ENCODE results near the gene HCRT.
"Not testable (repeated sequence)": the region's sequence is repeated elsewhere in the genome, so short reads cannot be mapped to it uniquely, and the experiment has no call there.

Gene HCRT, protein sequence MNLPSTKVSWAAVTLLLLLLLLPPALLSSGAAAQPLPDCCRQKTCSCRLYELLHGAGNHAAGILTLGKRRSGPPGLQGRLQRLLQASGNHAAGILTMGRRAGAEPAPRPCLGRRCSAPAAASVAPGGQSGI

GRCh38 chr17:42184713-42185620 lies at the start of gene HCRT:
TSS of gene HCRT (minus strand) at chr17:42185452. CDS start at chr17:42185365, 87 bp downstream.
- no peak for DNase-seq

- no peak for DNase-seq
Measured at GRCh38 chr17:42233994-42234393, 48.7 kb upstream of the HCRT start.

DNA sequence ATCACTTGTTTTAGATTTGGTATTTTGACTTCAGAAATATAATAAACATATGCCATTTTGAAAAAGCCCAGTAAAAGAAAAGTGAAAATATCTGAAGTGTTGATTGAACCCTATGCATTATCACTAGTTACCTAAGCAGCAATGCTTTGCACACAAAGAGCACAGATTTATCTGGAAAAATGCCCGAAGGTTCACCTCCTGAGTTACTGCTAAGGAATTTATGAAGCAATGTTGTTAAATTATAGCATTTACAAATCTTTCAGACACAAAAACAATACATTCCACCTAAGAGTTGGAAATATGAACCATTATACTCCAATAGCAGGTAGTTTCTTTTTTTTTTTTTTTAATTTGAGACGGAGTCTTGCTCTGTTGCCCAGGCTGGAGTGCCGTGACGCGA lies 47.9 kb upstream of the HCRT start:
- DNase-seq: no peak

DNA sequence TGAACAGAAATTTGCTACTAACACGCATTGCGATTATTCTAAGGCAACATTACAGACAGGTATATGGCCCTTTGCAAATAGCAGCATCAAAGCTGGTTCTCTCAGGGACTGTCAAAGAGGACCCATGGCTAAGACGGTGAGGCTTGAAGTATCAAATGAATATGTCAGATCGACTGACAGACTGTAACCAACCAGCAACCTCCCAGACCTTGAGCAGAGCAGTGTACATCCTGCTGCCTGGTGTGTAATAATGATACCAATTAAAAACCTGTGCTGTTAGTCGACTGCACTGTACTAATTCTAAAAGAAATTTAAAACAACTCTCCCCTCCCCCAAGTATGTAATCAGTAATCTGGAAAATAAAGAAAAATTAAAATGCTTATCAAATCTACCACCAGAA lies 45.0 kb upstream of the HCRT start:
- DNase-seq: no peak

GRCh38 chr17:42227849-42228700 lies 42.8 kb upstream of the HCRT start:
- DNase-seq: no peak

- DNase-seq: no peak
Measured at GRCh38 chr17:42225646-42226045, 40.4 kb upstream of the HCRT start.

GRCh38 chr17:42224651-42225050 lies 39.4 kb upstream of the HCRT start:
- no peak for DNase-seq

DNA sequence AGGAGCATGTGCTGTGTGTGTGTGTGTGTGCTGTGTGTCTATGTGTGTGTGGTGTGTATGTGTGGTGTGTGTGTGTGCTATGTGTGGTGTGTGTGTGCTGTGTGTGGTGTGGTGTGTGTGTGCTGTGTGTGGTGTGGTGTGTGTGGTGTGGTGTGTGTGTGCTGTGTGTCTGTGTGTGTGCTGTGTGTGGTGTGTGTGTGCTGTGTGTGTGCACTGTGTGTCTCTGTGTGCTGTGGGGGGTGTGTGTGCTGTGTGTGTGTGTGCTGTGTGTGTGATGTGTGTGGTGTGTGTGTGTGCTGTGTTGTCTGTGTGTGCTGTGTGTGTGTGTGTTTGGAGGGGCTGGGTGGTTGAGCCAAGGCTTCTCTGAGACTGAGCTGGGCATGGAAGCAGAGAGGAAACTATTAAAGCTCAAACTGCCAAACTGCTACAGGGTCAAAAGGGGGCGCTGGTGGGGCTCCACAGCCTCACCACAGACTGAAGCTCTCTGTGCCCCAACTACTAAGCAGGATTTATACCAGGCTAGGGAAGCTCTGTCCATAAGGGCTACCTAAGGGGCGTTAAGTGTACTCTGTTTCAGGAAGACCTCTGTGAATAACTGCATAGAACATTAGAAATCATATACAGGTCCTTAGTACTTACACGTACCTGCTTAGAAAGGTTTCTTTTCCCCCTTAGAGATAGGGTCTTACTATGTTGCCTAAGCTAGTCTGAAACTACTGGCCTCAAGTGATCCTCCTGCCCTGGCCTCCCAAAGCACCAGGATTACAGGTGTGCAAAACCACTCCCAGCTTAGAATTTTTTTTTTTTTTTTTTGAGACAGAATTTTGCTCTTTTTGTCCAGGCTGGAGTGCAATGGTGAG lies 36.9 kb upstream of the HCRT start:
- DNase-seq: peak; percentile 32

DNA sequence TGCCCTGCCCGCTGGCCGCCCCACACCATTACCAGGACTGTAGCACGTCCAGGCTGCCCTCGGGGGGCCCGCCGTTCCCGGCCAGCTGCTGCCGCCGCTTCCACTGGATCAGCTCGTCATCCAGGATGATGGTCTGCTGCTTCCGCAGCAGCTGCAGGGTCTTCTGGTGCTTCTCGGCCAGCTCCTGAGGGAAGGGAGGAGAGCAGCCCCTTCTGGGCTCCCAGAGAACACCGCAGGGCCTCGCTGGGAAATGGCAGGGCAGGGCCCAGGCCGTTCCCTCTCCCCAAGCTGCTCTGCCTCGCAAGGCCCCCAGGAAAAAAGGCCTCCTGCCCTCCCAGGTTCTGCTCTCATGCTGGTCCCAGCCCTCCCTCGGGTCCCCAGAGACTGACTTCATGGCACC lies 34.0 kb upstream of the HCRT start:
- DNase-seq: not testable (repeated sequence)

- no peak for DNase-seq
Measured at GRCh38 chr17:42214156-42214555, 28.9 kb upstream of the HCRT start.

GRCh38 chr17:42212382-42212781 lies 27.1 kb upstream of the HCRT start:
- no peak for DNase-seq

GRCh38 chr17:42211921-42212341 lies 26.7 kb upstream of the HCRT start:
- peak; percentile 83 for DNase-seq

DNA sequence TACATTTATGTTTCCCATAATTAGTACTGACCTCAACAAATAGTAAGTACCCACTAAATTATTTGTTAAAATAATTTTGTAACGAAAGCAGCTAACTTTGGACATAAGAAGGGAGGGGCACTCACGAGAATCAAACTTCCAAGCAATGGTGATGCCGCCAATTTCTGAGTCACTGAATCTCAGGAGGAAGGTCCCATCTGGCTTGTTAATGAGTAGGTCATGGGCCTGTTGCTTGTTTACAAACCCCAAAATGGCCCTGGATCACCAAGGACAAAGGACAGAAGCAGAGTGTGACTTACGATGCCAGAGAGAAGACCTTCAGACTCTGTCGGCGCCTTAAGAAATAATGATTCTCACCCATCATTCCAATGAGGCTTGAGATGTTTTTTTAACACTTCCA lies 24.8 kb upstream of the HCRT start:
- DNase-seq: no peak

DNA sequence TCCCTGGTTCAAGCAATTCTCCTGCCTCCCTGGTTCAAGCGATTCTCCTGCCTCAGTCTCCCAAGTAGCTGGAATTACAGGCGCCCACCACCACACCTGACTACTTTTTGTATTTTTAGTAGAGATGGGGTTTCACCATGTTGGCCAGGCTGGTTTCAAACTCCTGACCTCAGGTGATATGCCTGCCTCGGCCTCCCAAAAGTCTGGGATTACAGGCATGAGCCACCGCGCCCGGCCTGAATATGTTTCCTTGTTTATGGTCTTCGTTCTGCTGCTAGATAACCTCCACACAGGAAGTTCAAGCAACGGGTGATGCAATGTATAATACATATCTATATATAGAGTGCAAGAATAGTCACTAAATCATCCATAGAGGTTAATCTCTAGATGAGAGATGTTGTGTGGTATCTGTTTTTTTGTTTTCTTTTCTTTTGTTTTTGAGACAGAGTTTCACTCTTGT lies 20.9 kb upstream of the HCRT start:
- not testable (repeated sequence) for DNase-seq

DNA sequence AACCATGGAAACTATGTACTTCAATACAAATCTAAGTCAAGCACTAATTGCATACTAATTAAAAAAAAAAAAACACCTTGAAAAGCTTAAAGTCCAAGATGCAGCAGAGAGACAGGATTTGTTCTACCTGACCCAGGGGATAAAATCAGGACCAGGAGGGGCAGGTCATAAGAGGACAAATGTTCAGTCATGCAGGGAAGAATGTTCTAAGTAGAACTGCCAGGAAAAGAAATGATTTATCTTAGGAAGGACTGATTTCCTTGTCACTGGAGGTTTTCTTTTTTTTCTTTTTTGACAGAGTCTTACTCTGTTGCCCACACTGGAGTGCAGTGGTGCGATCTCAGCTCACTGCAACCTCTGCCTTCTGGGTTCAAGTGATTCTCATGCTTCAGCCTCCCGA lies 18.1 kb upstream of the HCRT start:
- DNase-seq: no peak

- DNase-seq: no peak
Measured at GRCh38 chr17:42202696-42203095, 17.4 kb upstream of the HCRT start.

- DNase-seq: no peak
Measured at GRCh38 chr17:42202159-42202558, 16.9 kb upstream of the HCRT start.

- no peak for DNase-seq
Measured at GRCh38 chr17:42201458-42201772, 16.2 kb upstream of the HCRT start.

DNA sequence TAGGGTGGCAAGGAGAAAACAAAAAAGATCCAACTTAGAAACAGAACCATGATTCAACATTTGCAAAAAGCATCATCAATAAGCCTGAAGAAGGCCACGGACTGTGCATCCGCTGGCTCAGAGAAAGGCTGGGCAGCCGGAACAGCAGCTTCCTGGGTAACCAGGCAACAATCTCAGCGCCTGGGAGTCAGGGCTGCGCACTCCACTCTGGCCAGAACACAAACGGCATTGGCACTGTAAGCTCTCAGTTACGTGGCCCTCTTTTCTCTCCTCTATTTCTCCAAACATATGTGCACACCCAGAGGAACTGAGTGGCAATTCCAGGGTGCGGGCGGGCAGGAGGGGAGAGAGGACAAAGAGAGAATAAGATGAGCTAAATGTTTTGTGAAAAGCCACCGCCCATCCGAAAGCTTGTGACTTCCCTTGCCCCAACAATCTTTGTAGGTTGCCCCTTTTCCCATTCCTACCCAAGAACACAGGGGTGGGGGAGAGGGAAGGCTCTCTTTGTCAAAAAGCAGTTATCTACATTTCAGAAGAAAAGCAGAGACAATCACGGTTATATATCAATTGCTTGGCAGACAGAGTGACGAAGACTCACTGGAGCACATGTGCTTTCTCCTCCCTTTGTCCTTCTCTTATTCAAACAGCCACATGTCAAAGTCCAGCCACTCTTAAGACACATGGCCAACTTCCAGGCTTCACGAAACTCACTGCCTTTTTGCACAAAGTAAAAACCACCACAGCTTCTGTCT lies 15.6 kb upstream of the HCRT start:
- no peak for DNase-seq

- DNase-seq: no peak
Measured at GRCh38 chr17:42199416-42200011, 14.3 kb upstream of the HCRT start.

DNA sequence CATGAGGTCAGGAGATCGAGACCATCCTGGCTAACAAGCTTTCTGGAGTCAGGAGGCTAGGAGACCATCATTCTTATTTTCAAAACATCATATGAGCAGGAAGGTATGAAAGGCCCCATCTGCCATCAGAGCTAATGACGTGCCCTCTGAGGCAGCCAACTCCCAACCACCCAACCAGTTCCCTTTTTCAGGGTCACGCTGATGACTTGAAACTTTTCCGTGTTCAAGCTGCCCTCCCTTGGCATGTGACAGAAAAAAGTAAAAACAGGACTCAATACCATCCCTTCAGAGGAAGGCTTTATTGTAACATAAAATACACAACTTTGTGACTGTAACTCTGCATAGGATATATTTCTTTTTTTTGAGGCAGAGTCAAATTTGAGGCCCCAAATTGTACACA lies 13.6 kb upstream of the HCRT start:
- DNase-seq: no peak

All from right hindlimb (tissue), 1 donor.